ENCODE data around the gene SOBP. TPM values are rescaled to one million over a fixed set of nuclear protein-coding genes. Genes with fewer than 3 reads are reported as not detected.

The SOBP gene
- total RNA-seq, 4 donors from 2014 or later = 16.2 to 29.9 (median 19.2) TPM

GRCh38 chr6:107535626-107536025 is 45.7 kb downstream of the SOBP start:
- whole genome bisulfite sequencing, 2 donors (ENCODE audit: low coverage in 1 of 2) = 83 to 88% methylated on average over 1 of the region's 1 CpG
- no peak overlapping the region for H3K4me3 ChIP-seq
- ATAC-seq = no peak
- TF ChIP-seq POLR2A (IDR thresholded peaks at IDR 0.05) (no peak), EP300 (IDR thresholded peaks at IDR 0.05) (no peak), POLR2AphosphoS5 (IDR thresholded peaks at IDR 0.05) (no peak)
- TF ChIP-seq, protein P1, sequence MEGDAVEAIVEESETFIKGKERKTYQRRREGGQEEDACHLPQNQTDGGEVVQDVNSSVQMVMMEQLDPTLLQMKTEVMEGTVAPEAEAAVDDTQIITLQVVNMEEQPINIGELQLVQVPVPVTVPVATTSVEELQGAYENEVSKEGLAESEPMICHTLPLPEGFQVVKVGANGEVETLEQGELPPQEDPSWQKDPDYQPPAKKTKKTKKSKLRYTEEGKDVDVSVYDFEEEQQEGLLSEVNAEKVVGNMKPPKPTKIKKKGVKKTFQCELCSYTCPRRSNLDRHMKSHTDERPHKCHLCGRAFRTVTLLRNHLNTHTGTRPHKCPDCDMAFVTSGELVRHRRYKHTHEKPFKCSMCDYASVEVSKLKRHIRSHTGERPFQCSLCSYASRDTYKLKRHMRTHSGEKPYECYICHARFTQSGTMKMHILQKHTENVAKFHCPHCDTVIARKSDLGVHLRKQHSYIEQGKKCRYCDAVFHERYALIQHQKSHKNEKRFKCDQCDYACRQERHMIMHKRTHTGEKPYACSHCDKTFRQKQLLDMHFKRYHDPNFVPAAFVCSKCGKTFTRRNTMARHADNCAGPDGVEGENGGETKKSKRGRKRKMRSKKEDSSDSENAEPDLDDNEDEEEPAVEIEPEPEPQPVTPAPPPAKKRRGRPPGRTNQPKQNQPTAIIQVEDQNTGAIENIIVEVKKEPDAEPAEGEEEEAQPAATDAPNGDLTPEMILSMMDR (IDR thresholded peaks at IDR 0.05) = no peak
- peaks cover 0 to 4% of the 10 kb centered on the region in 2 donors for H3K36me3 ChIP-seq
- H3K27me3 ChIP-seq = no peaks in the 10 kb centered on the region
- no peak overlapping the region for H3K27ac ChIP-seq
- H3K4me1 ChIP-seq = peaks cover 7 to 57% (median 17%) of the 10 kb centered on the region in 3 donors
- H3K9me3 ChIP-seq = no peaks in the 10 kb centered on the region

DNA sequence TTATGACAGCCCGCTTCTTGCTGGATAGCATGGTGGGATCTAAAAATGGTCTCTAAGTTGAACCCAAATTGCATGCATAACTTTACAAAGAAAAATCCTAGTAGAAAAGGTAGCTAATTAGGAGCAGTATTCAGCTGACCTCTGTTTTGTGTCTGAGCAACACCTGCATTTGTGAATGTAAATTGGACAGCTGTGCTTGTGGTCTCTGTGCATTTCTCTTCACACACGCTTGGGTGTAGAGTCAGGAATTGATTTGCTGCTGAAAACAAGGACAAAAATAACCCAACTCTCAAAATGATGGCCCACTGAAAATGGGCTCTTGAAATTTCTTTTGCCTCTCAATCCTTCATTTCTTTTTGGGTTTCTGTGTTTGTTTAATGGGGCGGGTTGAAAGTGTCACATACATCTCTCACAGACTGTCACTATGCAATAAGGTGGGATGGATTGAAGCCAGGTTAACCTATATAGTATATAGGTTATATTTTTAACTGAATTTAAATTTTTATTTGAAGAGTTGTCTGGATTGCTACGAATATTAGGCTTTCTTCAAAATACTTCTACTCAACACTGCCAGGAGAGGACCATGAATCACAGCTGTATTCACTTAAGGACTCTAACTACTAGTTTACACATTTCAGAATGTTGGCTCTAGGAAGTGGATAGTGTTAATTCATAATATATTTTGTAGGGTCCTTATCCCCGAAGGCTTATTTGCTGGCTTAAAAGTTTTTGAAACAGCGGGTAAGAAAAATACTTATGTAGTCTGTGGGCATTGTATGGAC is 46.5 kb downstream of the SOBP start:
- ATAC-seq = no peak
- TF ChIP-seq POLR2A (IDR thresholded peaks at IDR 0.05) = no peak
- no peak for TF ChIP-seq EP300 (IDR thresholded peaks at IDR 0.05)
- no peak for TF ChIP-seq POLR2AphosphoS5 (IDR thresholded peaks at IDR 0.05)
- TF ChIP-seq, protein P1 (IDR thresholded peaks at IDR 0.05) = no peak

DNA sequence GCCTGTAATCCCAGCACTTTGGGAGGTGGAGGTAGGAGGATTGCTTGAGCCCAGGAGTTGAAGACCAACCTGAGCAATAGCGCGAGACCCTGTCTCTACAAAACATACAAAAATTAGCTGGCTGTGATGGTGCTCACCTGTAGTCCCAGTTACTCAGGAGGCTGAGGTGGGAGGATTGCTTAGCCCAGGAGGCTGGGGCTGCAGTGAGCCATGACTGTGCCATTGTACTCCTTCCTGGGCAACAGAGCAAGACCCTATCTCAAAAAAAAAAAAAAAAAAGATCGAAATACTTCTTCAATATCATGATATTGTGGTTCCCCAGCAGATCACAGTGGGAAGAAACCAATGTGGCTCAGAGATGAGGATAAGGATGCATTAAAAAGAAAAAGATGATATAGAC is 47.6 kb downstream of the SOBP start:
- TF ChIP-seq POLR2AphosphoS5 (IDR thresholded peaks at IDR 0.05) = no peak
- TF ChIP-seq, protein P1 (IDR thresholded peaks at IDR 0.05) = no peak
- TF ChIP-seq POLR2A (IDR thresholded peaks at IDR 0.05) = no peak
- TF ChIP-seq EP300 (IDR thresholded peaks at IDR 0.05) = no peak
- WGBS, 2 donors (ENCODE audit: low coverage in 1 of 2) = 76 to 80% methylated on average over 1 to 2 of the region's 3 CpGs
- no peak for ATAC-seq
- H3K27ac ChIP-seq = no peak overlapping the region
- peaks cover 8 to 60% (median 17%) of the 10 kb centered on the region in 3 donors for H3K4me1 ChIP-seq
- H3K36me3 ChIP-seq = peaks cover 0 to 4% of the 10 kb centered on the region in 2 donors
- H3K27me3 ChIP-seq = no peaks in the 10 kb centered on the region
- H3K9me3 ChIP-seq = no peaks in the 10 kb centered on the region
- no peak overlapping the region for H3K4me3 ChIP-seq

More for the DNA sequence above, 46.5 kb downstream of the SOBP start:
- H3K4me1 ChIP-seq = peaks cover 9 to 64% (median 17%) of the 10 kb centered on the region in 3 donors
- no peak overlapping the region for H3K4me3 ChIP-seq
- H3K36me3 ChIP-seq = peaks cover 0 to 4% of the 10 kb centered on the region in 2 donors
- H3K9me3 ChIP-seq = no peaks in the 10 kb centered on the region
- WGBS, 2 donors (ENCODE audit: low coverage in 1 of 2) = 58 to 59% methylated on average over 5 to 6 of the region's 6 CpGs
- no peaks in the 10 kb centered on the region for H3K27me3 ChIP-seq
- H3K27ac ChIP-seq = peak overlapping the region in 1 of 4 donors; percentile 26

GRCh38 chr6:107538856-107539387 is 49.0 kb downstream of the SOBP start:
- WGBS, 2 donors (ENCODE audit: low coverage in 1 of 2) = 82 to 84% methylated on average over 4 of the region's 4 CpGs
- H3K4me1 ChIP-seq = peaks cover 6 to 48% (median 11%) of the 10 kb centered on the region in 3 donors

More at GRCh38 chr6:107538856-107539387, 49.0 kb downstream of the SOBP start:
- H3K9me3 ChIP-seq = no peaks in the 10 kb centered on the region
- no peaks in the 10 kb centered on the region for H3K36me3 ChIP-seq
- no peak for ATAC-seq
- no peak overlapping the region for H3K4me3 ChIP-seq
- H3K27me3 ChIP-seq = no peaks in the 10 kb centered on the region
- no peak overlapping the region for H3K27ac ChIP-seq
- TF ChIP-seq, protein P1 (IDR thresholded peaks at IDR 0.05) = no peak
- TF ChIP-seq EP300 (IDR thresholded peaks at IDR 0.05) (no peak), POLR2AphosphoS5 (IDR thresholded peaks at IDR 0.05) (no peak), POLR2A (IDR thresholded peaks at IDR 0.05) (no peak)
